HG03342 (cell line): Measurements from ENCODE around the gene TRAF2.
"Not testable (repeated sequence)": the region's sequence is repeated elsewhere in the genome, so short reads cannot be mapped to it uniquely, and the experiment has no call there.

Source experiments
- ATAC-seq: cut with Tn5 transposase; IDR thresholded peaks from one replicate; pipeline ENCODE4 v1.9.1; 2021; ENCODE audit warnings: mild to moderate bottlenecking, moderate library complexity; ENCODE audit not compliant: unreplicated experiment

The TRAF2 gene, protein sequence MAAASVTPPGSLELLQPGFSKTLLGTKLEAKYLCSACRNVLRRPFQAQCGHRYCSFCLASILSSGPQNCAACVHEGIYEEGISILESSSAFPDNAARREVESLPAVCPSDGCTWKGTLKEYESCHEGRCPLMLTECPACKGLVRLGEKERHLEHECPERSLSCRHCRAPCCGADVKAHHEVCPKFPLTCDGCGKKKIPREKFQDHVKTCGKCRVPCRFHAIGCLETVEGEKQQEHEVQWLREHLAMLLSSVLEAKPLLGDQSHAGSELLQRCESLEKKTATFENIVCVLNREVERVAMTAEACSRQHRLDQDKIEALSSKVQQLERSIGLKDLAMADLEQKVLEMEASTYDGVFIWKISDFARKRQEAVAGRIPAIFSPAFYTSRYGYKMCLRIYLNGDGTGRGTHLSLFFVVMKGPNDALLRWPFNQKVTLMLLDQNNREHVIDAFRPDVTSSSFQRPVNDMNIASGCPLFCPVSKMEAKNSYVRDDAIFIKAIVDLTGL

GRCh38 chr9:136885950-136886578 lies at the start of gene TRAF2:
Gene TRAF2, plus strand, starts transcription at chr9:136886516. Its CDS starts 12,225 bp downstream, at chr9:136898741.
- ATAC-seq, result peak; percentile 82

GRCh38 chr9:136837146-136837855 lies 49.0 kb upstream of the TRAF2 start:
- ATAC-seq, result no peak

GRCh38 chr9:136837856-136838277 lies 48.4 kb upstream of the TRAF2 start:
- not testable (repeated sequence) for ATAC-seq

DNA sequence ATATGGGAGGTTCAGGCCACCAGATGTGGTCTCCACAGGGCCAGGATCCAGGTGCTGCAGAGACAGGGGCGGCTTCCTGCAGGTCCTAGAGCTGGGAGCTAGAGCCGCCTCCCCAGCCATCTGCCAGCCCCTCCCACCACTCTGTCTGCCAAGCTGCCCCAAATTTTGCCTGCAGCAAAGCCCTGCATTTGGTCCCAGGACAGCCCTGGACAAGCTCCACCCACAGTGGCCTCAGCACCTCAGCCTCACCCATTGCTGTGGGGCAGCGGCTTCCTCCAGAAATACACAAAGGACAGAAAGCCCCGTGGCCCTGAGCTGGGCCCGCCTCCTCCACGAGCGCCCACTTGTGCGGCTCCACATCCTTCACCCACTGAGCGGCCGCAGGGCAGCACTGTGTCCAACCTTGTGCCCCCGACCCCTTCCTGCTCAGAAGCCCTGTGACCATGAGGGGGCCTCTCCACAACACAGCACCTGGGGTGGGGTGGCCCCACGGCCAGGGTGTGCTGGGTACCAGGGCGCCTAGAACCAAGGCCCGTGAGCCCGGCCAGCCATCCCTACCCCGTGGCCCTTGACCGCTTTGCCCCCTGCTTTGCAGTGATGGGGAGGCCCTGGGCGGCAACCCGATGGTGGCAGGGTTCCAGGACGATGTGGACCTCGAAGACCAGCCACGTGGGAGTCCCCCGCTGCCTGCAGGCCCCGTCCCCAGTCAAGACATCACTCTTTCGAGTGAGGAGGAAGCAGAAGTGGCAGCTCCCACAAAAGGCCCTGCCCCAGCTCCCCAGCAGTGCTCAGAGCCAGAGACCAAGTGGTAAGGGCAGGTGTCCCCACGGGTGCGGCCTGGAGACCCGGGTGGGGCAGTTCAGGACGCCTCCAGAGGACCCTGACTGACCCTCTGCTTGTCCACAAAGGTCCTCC lies 47.7 kb upstream of the TRAF2 start:
- no peak for ATAC-seq

DNA sequence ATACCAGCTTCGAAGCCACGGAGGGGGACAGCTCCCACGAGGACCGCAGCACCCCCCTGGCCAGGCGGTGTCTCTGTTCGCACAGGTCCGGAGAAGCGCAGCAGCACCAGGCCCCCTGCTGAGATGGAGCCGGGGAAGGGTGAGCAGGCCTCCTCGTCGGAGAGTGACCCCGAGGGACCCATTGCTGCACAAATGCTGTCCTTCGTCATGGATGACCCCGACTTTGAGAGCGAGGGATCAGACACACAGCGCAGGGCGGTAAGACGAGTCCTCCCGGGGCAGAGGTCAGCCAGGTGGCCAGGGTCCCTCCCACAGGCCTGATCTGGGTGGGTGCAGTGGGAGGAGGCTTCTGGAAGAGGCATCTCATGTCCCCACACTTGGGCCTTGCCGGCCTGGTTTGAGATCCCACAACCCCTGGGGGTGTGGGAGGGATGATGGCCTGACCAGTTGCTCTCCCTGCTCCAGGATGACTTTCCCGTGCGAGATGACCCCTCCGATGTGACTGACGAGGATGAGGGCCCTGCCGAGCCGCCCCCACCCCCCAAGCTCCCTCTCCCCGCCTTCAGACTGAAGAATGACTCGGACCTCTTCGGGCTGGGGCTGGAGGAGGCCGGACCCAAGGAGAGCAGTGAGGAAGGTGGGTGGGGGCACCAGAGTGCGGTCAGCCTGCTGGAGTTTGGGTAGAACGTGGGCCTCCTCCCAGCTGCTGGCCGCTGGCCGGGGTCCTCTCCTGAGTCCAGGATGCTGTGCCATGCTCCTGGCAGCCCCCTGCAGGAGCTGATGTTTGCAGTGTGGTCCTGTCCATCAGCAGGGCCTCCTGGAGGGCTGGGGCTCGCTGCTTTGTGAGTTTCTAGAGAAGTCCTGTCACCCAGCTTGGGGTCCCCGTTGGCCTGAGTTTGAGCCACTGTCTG lies 46.8 kb upstream of the TRAF2 start:
- ATAC-seq, result no peak

GRCh38 chr9:136840140-136840876 lies 46.0 kb upstream of the TRAF2 start:
- ATAC-seq, result no peak

DNA sequence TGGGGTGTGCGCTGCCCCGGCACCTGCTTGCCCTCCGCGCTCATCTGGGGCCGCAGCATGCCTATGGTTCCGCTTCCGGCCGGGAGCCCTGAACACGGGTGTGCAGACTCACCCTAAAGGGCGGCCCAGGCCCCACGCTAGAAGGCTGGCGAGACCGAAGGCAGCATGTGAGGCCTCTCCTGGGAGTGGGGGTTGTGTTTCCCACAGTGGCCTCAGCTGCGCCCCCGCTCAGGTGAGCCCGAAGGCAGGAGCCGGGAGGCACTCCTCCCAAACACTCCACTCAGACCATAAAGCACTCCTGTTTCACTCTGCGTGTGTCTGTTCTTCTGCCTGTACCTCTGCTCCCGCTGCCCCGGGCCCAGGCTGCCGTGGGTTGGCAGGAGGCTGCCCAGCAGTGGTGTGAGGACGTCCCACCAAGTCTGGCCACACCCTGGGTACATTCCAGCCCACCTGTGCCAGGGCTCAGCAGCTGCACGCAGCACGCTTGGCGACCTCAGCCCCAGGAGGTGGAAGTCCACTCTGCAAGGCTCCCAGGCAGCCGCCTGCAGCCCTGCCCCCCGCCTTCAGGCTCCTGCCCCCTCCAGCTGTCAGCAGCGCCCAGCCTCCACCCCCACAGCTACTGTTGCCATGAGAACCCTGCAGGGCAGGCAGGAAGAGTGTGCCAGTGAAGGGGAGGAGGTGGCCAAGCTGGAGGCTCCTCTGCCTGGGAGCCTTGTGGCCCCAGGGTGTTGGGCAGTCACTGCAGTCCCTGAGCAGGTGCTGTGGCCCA lies 45.3 kb upstream of the TRAF2 start:
- ATAC-seq, result no peak

- not testable (repeated sequence) for ATAC-seq
Measured at GRCh38 chr9:136841646-136842379, 44.5 kb upstream of the TRAF2 start.

DNA sequence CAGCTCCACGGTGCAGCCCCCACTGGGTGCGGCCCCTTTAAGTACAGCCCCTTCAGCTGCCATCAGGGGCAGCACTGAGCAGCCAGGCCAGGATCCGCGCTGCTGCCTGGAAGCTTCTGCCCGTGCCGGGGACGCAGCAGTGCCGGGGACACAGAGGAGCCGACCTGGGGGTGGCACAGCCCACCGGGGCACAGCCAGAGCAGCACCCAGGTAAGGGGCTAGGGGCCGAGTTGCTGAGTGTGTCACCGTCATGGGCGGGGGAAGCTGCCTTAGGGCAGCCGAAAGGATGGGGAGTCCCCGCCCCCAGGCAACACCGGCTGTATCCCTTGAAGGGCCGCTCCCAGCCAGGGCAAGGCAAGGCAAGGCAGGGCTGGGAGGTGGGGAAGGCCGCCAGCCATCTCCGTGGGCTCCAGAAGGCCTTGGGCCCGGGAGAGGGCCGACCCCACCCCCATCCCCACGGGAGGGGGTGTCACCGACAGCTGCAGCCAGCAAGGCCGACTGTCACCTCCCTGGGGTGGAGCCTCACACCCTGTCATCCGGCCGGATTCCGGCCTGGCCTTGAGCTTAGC lies 43.9 kb upstream of the TRAF2 start, which contains the start of gene AJM1:
Gene AJM1 (plus strand): TSS at position 99 of the 569 bp plus-strand sequence. CDS start 1,937 bp downstream, outside the sequence.
- ATAC-seq, result peak; percentile 62

DNA sequence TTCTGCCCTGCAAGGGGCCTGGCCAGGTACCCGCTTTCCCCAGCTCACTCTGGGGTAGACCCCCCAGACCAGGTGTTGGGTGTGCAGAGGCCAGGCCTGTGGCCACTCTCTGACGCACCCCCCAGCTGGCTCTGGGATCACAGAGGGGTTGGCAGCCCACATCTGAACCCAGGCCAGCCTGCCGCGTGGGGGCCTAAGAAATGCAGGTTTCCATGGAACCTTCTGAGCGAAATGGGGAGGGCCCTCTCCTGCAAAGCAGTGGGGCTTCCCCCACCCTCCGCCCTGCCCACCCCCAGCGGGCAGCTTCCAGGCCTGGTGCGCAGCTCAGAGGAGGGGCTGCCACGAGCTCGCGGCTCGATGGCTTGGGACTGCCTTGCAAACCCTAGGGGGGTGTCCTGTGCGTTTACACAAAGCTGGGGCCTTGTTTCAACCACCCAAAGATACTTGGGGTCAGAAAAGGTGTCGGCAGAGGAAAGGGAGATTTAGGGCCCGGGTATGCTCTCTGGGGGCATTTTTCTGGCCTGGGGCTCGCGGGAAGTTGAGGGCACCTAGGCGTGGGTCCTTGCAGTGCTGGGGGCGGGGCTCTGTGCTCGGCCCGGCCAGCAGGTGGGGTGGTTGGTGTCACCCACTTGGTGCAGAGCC lies 43.0 kb upstream of the TRAF2 start:
- not testable (repeated sequence) for ATAC-seq

DNA sequence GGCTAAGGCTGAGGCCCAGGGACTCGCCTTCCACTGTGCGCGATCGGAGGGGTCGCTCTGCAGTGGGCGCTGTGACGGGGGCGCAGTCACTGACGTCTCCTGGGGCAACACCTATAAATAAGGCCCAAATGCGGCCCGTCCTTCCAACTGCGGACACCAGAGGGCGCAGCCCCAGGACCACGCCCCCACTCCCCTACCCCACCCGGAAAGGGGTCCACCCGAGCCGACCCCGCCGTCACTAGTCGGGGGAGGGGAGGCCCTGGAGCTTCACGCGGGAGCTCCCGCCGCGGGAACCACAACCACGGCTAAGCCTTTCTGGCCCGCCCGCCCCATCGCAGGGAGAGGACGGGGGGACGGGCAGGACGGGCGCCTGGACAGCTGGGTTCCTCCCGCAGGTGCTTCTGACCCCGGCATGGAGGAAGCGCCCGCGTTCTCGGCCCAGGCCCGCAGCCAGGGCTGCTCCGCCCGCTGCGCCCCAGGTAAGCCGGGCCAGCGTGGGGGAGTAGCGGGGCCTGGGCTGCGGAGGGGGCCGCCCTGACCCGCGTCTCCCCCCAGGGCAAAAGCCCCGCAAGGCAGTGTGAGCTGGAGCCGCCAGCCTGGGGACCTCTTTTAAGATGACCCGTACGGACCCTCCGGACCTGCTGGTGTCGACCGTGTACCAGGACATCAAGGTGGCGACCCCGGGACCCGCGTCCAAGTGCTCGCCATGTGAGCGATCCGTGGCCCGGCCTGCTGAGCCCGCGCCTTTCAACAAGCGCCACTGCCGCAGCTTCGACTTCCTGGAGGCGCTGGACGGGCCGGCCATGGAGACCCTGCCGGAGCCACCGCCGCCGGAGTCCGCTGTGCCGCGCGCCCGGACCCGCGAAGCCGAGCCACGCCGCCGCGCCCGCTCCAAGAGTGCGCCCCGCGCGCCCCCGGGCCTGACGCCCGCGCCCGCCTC lies 42.2 kb upstream of the TRAF2 start:
- not testable (repeated sequence) for ATAC-seq

DNA sequence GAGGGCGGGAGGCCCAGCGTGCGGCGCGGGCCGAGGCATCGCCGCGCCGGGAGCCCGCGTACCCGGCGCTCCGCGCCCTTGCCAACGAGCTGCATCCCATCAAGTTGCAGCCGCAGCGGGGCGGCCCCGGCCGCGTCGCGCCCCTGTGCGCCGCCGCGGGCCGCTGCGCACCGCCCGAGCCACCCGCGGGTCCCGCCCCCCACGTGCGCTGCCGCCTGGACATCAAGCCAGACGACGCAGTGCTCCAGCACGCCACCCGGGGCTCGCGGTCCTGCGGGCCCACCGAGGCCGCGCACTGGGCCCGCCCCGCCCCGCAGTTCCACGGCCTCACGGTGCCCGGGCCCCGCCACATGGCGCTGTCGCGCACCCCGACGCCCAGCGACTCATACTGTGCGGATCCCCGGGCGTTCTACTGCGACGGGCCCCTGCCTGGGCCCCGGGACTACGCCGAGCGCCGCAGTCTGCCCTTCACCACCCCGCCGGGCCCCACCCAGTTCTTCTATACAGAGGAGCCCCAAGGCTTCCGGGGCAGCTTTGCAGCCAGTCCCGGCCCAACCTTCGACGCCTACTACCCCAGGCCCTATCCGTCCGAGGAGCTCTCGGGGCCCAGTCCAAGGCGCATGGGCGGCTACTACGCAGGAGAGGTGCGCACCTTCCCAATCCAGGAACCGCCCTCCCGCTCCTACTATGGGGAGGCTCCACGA lies 41.4 kb upstream of the TRAF2 start:
- ATAC-seq, result no peak

DNA sequence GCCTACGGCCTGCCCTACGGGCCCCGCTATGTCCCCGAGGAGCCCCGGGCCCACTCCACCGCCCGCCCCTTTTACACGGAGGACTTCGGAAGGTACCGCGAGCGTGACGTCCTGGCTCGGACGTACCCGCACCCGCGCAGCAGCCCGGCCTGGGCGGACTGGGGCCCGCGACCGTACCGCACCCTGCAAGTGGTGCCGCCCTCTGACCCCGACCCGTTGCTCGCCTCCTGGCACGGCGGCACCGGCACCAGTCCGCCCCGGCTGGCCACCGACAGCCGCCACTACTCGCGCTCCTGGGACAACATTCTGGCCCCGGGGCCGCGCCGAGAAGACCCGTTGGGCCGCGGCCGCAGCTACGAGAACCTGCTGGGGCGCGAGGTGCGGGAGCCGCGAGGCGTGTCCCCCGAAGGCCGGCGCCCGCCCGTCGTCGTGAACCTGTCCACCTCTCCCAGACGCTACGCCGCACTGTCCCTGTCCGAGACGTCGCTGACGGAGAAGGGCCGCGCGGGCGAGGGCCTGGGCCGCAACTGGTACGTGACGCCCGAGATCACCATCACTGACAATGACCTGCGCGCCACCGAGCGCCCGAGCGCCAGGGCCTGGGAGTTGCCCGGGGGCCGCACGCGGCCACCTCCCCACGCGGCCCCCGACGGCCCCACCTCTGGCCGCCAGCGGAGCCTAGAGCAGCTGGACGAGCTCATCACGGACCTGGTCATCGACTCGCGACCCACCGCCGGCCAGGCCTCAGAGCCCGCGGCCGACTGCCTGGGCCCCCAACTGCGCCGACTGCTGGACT lies 40.7 kb upstream of the TRAF2 start:
- ATAC-seq, result no peak
